Stimulated activated CD8-positive, alpha-beta memory T cell treated with anti-CD3 and anti-CD28 coated beads, Interleukin-12 subunit alpha, Interleukin-12 subunit beta, amount 100 ng/mL, for 1 hour (primary cell): ENCODE measurements around the gene CCDC38.
A peak's percentile ranks its signal among the peaks of the same experiment; 100 is the strongest.
"Not testable (repeated sequence)": the region's sequence is repeated elsewhere in the genome, so short reads cannot be mapped to it uniquely, and the experiment has no call there.

Experiments used
- DNase-seq: peaks from one replicate; pipeline ENCODE4 v3.0.0-alpha.2; 2020; ENCODE audit warnings: low read depth

The CCDC38 gene

DNA sequence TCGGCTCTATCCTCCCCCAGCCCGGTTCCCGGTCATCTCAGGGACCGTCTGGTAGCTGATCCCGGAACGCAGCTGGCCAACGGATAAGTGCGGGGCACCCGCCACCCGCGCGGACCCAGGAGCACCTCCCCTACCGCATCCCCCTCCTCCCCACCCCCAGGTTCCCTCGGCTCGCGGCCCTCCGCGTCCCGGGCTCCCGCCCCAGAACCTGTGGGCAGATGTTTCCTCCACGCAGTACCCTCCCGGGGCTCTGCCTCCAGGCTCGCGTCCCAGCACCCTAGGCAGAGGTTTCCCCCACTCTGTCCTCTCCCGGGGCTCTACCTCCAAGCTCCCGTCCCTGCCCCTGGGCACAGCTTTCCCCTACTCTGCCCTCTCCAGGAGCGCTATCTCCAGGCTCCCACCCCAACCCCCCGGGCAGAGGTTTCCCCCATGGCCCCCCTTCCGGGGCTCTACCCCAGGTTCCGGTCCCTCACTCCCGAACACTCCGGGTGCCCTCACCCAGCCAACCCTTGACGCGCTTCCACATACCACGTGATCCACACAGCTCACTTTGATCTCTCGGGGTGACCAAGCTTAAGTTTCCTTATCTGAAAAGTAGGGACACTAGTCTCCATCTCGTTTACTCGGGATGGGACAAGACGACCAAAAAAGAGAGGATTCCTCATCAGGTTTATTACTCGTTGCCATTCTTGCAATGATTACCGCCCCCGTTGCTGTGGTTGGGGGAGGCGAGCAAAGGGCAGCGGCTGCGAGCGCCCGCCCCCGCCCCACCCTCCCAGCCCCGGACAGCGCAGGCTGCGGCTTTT lies at the start of gene CCDC38:
TSS of gene CCDC38 (minus strand) at position 91 of the 806 bp plus-strand sequence. CDS start 6,105 bp downstream, outside the sequence.
- DNase-seq, result peak; percentile 71

DNA sequence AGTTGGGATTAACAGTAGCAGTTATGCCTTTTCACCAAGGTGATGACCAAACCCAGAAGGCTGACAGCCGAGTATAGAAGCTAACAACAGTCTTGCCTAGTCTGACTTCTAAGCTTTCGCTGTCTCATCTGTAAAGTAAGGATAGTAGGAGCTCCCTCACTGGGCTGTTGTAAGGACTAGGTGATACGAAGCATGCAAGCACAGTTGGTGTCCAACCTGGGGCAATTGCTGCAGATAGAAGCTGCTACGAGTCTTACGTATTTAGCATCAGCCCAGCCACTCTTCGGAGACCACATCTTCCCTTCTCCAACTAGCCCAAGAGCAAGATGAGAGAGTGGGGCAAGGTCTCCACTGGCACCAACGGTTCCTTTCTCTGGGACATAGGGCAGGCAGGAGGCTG lies 47.7 kb upstream of the CCDC38 start:
- no peak for DNase-seq

DNA sequence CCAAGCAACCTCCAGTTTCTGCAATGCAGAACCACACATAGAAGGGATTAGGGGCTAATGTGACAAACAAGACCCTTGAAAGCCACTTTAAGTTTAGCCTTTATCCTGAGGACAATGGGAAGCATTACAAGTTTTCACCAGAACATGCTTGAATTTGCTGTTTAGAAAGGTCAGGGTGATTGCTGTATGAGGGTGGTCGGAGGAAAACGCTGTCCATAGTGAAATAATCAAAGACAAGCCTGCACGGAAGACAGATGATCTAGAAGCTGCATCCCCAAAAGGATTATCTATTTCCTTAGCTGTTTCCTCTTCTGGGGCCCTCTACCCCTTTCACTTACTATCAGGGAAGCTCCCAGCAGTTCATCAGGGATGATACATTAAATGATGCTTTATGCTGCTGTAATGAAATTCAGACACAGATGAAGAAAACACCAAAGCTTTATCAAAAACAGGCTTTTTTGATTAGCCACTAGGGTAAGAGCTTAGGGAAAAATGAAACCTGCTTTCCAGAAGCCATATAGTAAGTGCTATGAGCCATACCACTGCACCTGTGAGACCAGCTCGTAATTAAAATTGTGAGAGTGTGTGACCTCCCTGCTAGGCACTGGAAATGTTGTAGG lies 47.2 kb upstream of the CCDC38 start:
- DNase-seq, result no peak

DNA sequence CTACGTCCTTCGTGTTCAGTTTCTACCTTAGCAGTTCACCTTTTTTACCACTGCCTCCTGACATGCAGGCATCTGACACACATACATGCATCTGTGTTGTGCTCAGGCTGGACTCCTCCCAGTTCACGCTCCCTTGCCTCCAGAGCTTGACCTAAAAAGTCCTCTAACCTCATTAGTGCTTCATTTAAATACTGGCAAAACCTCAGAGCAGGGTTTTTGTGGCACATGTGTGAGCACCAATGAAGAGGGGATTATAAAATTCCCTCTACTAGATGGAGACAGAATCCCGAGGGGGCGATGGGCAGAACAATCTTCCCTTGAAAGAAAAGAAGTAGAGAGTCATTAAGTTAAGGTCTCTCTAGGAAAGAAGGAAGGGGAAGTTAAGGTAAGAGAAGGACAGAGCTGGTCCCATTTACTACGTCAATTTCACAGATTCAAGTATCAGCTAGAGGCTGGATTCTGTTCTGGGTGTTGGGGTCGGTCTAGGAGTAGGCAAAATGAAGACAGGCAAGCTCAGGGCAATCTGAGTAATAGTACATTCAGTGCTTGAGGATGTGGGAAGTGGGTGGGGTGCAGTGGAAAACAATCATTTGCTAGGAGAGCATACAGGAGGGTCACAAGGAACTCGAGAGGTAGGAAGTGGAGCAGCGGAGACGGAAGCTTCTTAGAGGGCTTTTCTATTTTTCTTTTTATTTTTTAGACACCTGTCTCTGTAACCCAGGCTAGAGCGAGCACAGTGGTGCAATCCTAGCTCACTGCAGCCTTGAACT lies 46.3 kb upstream of the CCDC38 start:
- DNase-seq, result no peak

DNA sequence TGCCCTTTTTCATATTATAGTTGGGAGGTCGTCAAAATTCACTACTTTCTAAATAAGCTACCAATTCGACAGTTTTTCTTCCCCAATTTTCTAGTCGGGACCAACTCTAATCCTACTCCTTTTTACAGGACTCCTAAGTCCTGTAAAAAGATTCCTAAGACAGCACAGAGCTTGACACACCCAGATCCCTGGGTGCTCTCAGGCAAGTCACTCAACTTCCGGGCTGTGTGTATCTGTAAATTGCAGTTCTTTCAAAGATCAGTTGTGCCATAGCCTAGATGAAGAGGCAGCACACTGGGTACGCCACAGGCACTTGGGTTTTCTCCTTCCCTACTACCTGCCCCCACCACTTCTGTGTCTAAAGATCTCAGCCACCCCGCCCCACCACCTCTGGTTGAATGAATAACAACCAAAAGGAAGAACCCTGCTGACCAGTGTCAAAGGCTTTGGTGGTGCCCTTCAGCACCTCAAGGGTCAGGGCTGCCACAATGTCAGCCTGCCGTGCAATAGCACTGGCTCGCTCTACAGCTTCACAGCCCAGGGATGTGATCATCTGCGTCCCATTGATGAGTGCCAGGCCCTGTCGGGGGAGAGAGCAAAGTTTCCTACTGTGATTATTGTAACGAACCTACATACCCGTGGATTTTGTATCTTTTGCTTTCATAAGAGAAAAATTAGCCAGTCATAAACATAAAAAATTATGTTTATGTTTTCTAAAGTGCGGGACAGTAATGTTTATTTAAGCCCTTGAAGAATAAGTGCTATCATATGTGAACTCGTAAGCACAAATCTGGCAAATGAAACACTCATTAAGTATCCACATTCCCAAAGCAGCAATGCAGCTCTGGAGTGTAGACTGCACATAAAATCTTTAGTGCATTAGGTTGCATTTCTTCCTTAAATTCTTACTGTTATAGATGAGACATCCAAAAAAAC lies 44.5 kb upstream of the CCDC38 start:
- no peak for DNase-seq

DNA sequence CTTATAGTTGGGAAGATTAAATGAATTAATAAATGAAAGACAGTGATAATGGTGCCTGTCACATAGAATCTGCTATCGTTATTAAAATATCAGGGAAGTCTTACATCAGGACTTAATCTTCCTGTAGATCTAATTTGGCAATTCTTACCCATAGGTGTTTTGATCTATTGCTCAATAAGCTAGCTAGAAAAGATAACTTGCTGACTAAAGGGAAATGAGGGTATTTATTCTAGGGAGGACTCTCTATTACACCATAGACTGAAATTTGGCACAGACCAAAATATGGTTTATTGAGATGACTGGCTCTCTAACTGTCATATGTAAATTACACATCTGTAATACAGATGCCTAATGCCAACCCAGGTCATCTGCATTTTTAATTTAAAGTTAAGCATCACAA lies 42.3 kb upstream of the CCDC38 start:
- no peak for DNase-seq

DNA sequence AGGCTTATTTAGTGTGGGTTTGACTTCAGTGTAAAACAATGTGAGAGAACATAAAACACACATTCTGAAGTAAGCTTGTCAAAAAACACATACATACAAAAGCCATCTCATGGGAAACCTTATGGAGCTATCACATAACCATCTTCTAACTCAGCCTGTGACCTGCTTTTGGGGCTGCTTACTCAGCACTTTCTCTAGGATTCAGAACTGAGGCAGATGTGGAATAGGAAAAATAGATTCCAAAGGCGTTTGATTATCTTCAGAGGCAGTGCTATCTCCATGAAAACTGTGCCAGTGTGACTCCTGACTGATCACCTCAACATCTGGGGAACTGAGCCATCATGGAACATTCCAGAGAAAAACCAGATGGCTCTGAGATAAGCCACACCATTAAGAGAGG lies 40.2 kb upstream of the CCDC38 start:
- DNase-seq, result no peak

DNA sequence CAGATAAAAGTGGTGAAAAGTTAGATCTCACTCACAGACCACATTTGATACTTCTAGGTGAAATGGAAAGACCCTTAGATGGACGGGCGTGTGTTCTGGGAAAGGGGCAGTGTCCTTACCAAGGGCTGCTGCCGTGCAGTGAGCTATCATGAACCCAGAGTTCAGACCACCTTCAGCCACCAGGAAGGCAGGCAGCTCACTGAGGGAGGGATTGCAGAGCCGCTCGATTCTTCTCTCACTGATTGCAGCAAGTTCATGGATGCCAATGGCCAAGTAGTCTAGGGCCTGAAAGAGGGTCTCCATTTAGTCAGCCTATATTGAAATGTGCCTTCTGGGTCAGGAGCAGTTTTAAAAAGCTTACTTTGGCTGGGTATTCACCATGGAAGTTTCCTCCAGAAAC lies 38.0 kb upstream of the CCDC38 start:
- no peak for DNase-seq

DNA sequence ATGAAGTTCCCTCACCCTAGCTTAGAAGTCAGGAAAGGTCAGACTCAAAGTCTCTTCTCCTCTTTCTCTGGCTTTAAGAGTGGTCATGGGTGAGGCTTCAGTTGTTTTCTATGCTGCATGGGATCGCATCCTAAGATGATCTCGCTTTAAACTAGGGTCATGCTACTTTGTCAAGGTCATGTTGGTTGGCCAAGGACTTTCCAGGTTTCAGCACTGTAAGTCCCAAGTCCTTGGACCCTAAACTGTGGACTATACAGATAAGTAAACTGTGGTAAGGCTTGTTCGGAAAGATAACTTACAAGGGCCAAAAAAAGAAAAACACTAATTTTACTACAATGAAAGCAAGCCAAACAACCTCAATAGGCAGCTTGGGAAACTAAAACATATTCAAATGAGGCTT lies 36.4 kb upstream of the CCDC38 start:
- DNase-seq, result no peak

DNA sequence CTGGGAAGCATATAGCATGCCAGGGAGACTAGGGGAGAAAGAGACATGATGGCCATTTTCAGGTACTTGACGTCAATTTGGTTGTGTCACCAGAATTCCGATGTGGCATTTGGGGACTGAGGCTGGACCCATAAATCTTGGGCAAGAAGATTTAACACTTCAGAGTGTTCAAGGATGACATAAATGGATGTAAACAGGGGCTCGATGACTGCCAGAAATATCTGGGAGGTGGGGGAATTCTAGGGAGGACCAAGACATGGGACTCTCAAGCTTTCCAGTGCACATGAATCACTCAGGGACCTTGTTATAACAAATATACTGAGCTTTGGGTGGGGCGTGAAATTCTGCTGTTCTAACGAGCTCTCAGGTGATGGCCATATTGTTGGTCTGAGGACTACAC lies 35.9 kb upstream of the CCDC38 start:
- no peak for DNase-seq

DNA sequence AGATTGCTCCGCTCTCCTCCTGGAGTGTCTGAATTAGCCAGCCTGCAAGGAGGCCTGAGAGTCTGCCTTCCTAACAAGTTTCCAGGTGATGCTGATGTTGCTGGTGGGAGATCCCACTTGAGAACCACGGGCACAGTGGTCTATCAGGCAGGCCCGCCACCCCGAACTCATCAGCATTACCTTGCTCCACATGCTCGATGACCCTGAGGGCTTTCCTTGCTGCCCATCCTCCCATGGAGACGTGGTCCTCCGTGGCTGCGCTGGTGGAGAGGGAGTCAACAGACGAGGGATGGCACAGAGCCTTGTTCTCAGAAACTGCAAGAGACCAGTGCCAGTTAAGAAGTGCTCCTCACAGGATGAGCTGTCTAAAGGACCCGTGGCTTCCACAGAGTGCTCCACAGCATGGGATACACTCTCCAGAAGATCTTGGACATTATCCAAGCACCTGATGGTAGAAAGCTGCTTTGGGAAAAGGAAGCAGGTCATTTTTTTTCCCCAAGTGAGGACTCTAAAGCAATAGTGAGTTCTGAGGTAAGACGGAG lies 35.4 kb upstream of the CCDC38 start:
- no peak for DNase-seq

DNA sequence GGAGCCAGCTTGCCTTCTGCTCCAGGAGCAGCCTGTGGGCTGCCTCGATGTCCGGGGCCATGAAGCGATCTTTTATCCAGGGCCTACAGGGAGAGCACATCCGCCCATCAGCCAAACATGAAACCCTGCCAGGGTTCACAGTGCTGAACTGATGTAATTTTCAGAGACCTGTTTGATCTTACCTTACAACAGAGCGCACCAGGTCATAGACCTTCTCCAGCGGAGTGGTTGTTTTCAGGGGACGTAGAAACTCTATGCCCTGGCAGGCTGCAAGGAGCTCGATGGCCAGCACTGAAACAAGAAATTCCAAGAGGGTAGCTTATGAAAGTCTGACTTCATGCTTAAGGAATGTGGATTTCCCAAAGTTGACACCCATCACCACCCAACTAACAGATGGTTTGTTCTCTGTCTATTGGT lies 34.0 kb upstream of the CCDC38 start:
- DNase-seq, result no peak

DNA sequence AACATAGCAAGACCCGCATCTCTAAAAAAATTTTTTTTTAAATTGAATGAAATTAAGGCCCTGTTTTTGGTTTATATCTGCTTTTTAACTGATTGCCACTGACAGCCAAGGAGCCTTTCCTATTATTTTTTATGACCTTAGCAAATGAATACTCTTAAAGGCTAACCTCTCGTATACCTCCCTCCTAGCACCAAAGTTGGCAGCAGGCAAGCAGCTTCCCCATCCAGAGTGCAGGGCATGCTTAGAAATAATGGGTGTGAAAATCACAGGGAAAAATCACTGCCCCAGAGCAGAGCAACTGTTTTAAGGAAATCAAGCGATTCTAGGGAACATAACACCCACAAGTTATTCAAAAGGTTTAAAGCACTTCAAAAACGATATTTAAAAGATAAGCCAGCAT lies 33.1 kb upstream of the CCDC38 start:
- no peak for DNase-seq

DNA sequence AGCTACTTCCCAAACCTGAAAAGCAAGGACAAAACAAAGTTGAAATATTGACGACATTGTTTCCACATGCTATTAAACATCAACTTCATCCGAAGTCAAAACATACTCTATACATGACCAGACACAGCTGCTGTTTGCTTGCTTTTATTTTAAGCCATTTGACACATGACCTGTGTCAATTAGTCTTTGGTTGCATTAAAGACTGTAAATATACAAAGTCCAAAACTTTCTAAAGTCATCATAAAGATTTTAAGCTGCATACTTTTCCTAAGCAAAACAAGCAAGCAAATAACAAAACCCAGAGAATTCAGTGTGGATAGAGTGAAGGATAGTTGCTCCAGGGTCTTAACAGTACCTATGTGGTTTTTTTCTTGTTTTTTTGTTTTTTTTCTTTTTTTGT lies 31.9 kb upstream of the CCDC38 start:
- DNase-seq, result no peak

DNA sequence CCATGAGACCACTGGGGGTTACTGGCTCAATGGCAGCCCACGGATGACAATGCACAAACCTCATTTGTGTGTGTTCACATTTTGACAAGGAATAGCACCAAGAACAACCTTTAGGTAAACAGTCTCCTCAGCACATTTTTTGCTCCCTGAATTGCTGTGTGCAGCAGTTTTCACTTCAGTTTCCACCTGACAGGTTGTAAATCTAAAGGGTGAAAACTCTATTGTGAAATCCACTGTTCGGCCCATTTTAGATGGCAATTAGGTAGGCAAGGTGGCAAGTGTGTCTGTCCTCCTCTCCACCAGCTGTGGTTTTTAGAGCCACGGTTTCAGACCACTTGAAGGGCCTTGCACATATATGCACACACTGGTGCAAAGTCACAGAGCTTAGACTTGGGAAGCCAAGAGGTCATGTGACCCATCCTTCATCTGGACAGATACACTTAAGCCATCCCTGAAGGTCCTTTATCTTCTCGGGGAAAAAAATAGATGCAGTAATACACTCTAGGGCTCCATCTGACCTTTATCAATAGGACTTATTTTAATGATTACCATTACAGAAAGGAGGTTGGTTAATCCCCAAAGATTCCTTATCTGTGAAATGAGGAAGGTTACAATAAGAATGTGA lies 30.5 kb upstream of the CCDC38 start:
- DNase-seq, result no peak

DNA sequence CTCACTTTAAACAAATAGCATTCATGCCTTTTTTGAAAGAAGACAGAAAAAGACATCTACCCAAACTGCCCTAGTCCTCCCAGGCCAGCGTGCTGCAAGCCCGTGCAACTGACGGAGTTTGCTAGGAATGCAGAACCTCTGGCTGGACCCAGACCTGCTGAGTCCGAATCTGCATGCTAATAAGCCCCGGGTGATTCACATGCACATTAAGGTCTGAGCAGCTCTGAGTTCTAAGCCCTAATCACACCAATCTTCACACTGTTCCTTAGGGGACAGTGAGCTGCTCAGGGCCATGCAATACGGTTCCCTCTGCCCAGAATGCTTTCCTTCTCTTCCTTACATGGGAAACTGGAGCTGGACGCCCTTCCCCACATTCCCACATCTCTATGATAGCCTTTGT lies 28.5 kb upstream of the CCDC38 start:
- no peak for DNase-seq

DNA sequence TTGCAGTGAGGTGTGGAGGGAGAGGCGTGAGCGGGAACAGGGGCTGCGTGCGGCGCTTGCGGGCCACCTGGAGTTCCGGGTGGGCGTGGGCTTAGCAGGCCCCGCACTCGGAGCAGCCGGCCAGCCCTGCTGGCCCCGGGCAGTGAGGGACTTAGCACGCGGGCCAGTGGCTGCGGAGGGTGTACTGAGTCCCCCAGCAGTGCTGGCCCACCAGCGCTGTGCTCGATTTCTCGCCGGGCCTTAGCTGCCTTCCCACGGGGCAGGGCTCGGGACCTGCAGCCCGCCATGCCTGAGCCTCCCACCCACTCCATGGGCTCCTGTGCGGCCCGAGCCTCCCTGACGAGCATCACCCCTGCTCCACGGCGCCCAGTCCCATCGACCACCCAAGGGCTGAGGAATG lies 26.7 kb upstream of the CCDC38 start:
- not testable (repeated sequence) for DNase-seq

DNA sequence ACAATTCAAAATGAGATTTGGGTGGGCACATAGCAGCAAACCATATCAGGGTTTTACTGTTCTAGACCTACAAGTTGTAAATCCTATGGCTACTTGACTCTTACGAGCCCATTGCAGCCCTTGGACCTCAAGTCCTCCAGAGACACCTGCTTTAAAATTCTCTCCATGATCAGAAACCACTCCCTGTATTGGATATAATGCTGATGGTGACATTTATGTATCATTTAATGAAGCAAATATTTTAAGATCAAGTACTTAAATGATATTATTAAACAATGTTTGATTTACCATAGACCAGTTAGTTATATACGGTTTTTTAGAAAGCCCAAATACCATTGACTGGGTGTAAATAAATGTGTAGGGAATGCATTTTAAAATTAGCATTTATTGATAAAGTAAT lies 24.9 kb upstream of the CCDC38 start:
- DNase-seq, result no peak

DNA sequence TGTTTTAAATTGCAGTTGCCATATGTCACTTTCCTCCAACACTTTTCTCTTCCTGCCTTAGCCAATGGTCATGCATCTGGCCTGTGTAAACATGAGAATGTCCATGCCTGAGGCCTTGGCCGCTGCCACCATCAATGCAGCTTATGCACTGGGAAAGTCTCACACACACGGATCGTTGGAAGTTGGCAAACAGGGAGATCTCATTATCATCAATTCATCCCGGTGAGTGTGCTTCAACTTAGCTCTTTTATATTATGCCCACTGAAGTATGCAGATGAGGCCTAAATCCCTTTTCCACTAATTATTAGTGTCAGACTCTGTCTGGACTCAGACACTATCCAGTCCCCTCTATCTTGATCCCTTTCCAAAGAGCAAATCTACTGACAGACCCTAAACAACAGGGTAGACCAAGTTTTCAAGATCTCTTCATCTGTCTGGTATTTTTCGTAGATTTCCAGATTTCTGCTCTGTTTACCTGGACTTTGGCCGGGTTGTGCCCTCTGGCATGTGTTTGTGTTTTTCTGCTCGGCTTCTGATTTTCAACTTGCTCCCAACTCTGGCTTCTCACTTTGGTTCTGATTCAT lies 24.0 kb upstream of the CCDC38 start:
- DNase-seq, result no peak

DNA sequence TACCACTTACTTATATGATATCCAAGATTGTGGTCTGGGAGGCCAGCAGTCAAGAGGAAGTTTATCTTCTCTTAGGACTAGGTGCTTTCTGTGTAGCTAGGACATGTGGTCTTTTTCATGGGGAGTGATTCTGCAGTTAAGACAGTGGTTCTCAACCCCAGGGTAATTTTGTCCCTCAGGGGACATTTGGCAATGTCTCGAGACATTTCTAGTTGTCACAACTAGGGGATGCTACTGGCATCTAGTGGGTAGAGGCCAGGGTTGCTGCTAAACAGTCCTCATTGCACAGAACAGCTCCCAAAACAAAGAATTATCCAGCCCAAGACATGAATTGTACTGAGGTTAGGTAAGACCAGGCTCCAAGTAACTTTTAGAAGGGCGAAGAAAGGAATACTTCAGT lies 20.7 kb upstream of the CCDC38 start:
- no peak for DNase-seq

DNA sequence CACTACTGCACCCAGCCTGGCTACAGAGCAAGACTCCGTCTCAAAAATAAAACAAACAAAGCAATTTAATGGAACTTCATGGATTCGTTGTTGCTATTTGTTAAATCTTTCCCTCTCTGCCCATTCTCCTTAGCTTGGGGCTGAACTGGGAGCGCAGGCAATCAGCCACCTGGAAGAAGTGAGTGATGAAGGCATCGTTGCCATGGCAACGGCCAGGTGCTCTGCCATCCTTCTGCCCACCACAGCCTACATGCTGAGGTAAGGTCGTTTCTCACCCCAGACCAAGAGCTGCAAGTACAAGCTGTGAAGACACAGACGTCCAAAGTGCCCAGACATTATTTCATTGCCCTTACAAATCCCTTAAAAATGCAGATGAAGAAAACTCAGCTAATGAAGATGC lies 19.8 kb upstream of the CCDC38 start:
- no peak for DNase-seq
